GM12878 (cell line): Measurements from ENCODE around the gene TSPYL2. TPM values are rescaled to one million over a fixed set of nuclear protein-coding genes. Genes with fewer than 3 reads are reported as not detected.

Experiments used
- ATAC-seq: fragments of 200-7000 bp; cut with Tn5 transposase; 3 replicates; pipeline ENCODE4 v1.9.1; 2020; ENCODE audit warnings: mild to moderate bottlenecking, moderate library complexity
- BruUV-seq: library from RNA; stranded (reverse); fragments of 400-500 nt; replicated peaks from 2 replicates; lab custom pipeline; 2021; lab: Mats Ljungman, UMichigan
- CTCF ChIA-PET: fragments of 300-600 bp; sonication (Branson Sonifier 250); formaldehyde crosslinking; extraction: SDS; loops from one replicate; lab custom pipeline; 2021; ENCODE audit warnings: inconsistent platforms; lab: Yijun Ruan, JAX
- POLR2A ChIA-PET: fragments of 350-600 bp; formaldehyde crosslinking; extraction: SDS; loops from one replicate; lab custom pipeline; 2021; ENCODE audit warnings: inconsistent platforms; lab: Charles Lee
- RAD21 ChIA-PET: fragments of 300-600 bp; sonication (Branson Sonifier 250); formaldehyde crosslinking; loops from one replicate; lab custom pipeline; 2023; ENCODE audit warnings: antibody characterized with exemption; ENCODE audit not compliant: unreplicated experiment; lab: Charles Lee
- SMC1A ChIA-PET: fragments of 300-600 bp; sonication (Branson Sonifier 250); formaldehyde crosslinking; loops from one replicate; lab custom pipeline; 2023; ENCODE audit not compliant: unreplicated experiment, uncharacterized antibody; lab: Charles Lee
- DNase-seq: peaks from one replicate; pipeline ENCODE4 v3.0.0-alpha.2; 2011; ENCODE audit warnings: low read depth, low spot score
- FAIRE-seq: peaks from 3 replicates; lab custom pipeline; 2011; peaks lifted over from hg19 to GRCh38; lab: Jason Lieb, UNC
- H2AFZ ChIP-seq: 2 replicates; pipeline ENCODE4 v1.6.0; 2011; ENCODE audit warnings: low read depth, low read length, control low read depth; ENCODE audit not compliant: control insufficient read depth
- H3K27ac ChIP-seq: 2 replicates; pipeline ENCODE4 v1.5.1; 2011; ENCODE audit warnings: control low read depth; ENCODE audit not compliant: control insufficient read depth, insufficient read depth
- H3K27me3 ChIP-seq, 2 experiments: replicated peaks in 1 of 2; 2 replicates each; pipeline versions ENCODE4 v1.6.0 to v1.6.1; 2011; ENCODE audit warnings: low read length in 1 of 2; ENCODE audit not compliant: control insufficient read depth in 2 of 2, insufficient read depth in 2 of 2
- H3K36me3 ChIP-seq, 2 experiments: 2 replicates each; pipeline ENCODE4 v1.5.1; 2011; ENCODE audit warnings: low read length in 1 of 2; ENCODE audit not compliant: control insufficient read depth in 2 of 2, insufficient read depth in 2 of 2
- H3K4me1 ChIP-seq: 2 replicates; pipeline ENCODE4 v1.6.1; 2011; ENCODE audit warnings: mild to moderate bottlenecking, low read length, moderate library complexity, mixed read lengths; ENCODE audit not compliant: control insufficient read depth, insufficient read depth
- H3K4me2 ChIP-seq: 2 replicates; pipeline ENCODE4 v1.6.0; 2011; ENCODE audit warnings: control low read depth; ENCODE audit not compliant: control insufficient read depth, insufficient read depth
- H3K4me3 ChIP-seq: fragments of 200-600 bp; sonication (generic); 2 replicates; pipeline ENCODE4 v1.5.1; 2016
- H3K79me2 ChIP-seq: 2 replicates; pipeline ENCODE4 v1.6.0; 2011; ENCODE audit warnings: low read length; ENCODE audit not compliant: control insufficient read depth, insufficient read depth
- H3K9ac ChIP-seq: 2 replicates; pipeline ENCODE4 v1.8.0; 2011; ENCODE audit warnings: low read length, control low read depth, mixed read lengths; ENCODE audit not compliant: control insufficient read depth, insufficient read depth
- H3K9me3 ChIP-seq: replicated peaks from 3 replicates; pipeline ENCODE4 v1.5.1; 2011; ENCODE audit warnings: mild to moderate bottlenecking, low read length; ENCODE audit not compliant: control insufficient read depth, insufficient read depth
- H4K20me1 ChIP-seq: 2 replicates; pipeline ENCODE4 v1.6.0; 2011; ENCODE audit not compliant: control insufficient read depth, insufficient read depth
- ASH2L ChIP-seq: fragments of 300-600, 200-600 bp; sonication (generic); IDR thresholded peaks from 2 replicates; pipeline ENCODE4 v1.6.1; 2017; ENCODE audit warnings: low read depth, mild to moderate bottlenecking, borderline replicate concordance
- BHLHE40 ChIP-seq, 2 experiments: fragments of 450-650 bp in 1 of 2; IDR thresholded peaks; 2 replicates each; pipeline ENCODE4 v1.6.1; 2011 to 2017; ENCODE audit warnings: low read depth in 2 of 2, borderline replicate concordance in 1 of 2, improper control_type of control experiment in 1 of 2, low read length in 1 of 2, mild to moderate bottlenecking in 1 of 2
- CTCF ChIP-seq, 3 experiments: IDR thresholded peaks in 2 of 3; conservative IDR thresholded peaks in 1 of 3; 2 replicates each; pipeline ENCODE4 v1.5.1; 2011; ENCODE audit warnings: low read depth in 3 of 3, low read length in 3 of 3, mild to moderate bottlenecking in 3 of 3, control low read depth in 2 of 3, moderate library complexity in 2 of 3, inconsistent platforms in 1 of 3, mixed read lengths in 1 of 3; ENCODE audit not compliant: control insufficient read depth in 2 of 3, insufficient read depth in 1 of 3; ENCODE audit errors: extremely low read depth in 1 of 3
- EZH2 ChIP-seq: IDR thresholded peaks from 2 replicates; pipeline ENCODE4 v1.6.1; 2012; ENCODE audit warnings: low read depth, mild to moderate bottlenecking, control low read depth, inconsistent platforms, low read length, borderline replicate concordance; ENCODE audit not compliant: control insufficient read depth
- FOXM1 ChIP-seq: IDR thresholded peaks from 2 replicates; pipeline ENCODE4 v1.6.1; 2012; ENCODE audit warnings: low read depth, mild to moderate bottlenecking, inconsistent platforms, low read length, moderate library complexity
- MTA2 ChIP-seq: fragments of 450-650 bp; IDR thresholded peaks from 2 replicates; pipeline ENCODE4 v1.6.1; 2016; ENCODE audit warnings: low read depth, mild to moderate bottlenecking, moderate library complexity
- NKRF ChIP-seq: fragments of 450-650 bp; conservative IDR thresholded peaks from 2 replicates; pipeline ENCODE4 v1.6.1; 2017; ENCODE audit warnings: mild to moderate bottlenecking, moderate library complexity
- RAD21 ChIP-seq: IDR thresholded peaks from 2 replicates; pipeline ENCODE4 v1.6.1; 2011; ENCODE audit warnings: mild to moderate bottlenecking, low read depth, low read length, moderate library complexity; ENCODE audit not compliant: insufficient read depth
- RUNX3 ChIP-seq: IDR thresholded peaks from 2 replicates; pipeline ENCODE4 v1.6.1; 2012; ENCODE audit warnings: low read length, inconsistent platforms
- SMC3 ChIP-seq: IDR thresholded peaks from 2 replicates; pipeline ENCODE4 v1.6.1; 2011; ENCODE audit warnings: low read length, improper control_type of control experiment, borderline replicate concordance
- SREBF2 ChIP-seq: IDR thresholded peaks from 2 replicates; pipeline ENCODE4 v1.6.1; 2012; ENCODE audit warnings: mild to moderate bottlenecking, low read length
- SUZ12 ChIP-seq: fragments of 200-600 bp; sonication (generic); IDR thresholded peaks from one replicate; pipeline ENCODE4 v1.6.1; 2018; ENCODE audit warnings: antibody characterized with exemption, mild to moderate bottlenecking; ENCODE audit not compliant: unreplicated experiment
- USF1 ChIP-seq: IDR thresholded peaks from 2 replicates; pipeline ENCODE4 v1.6.1; 2011; ENCODE audit warnings: borderline replicate concordance, low read depth, mild to moderate bottlenecking, moderate library complexity, mixed read lengths, low read length; ENCODE audit not compliant: insufficient read depth; ENCODE audit errors: extremely low read length
- WGBS: methylation state at CpG from one replicate; pipeline ENCODE4 v1.1.6; 2016; ENCODE audit warnings: low lambda C conversion rate; ENCODE audit not compliant: insufficient replicate concordance, insufficient coverage; ENCODE audit errors: missing lambda C conversion rate; 5-methylcytosine and 5-hydroxymethylcytosine counted together
- in situ Hi-C: fragments of 300-500 bp; cut with MboI; formaldehyde crosslinking; loops from 9 replicates; pipeline ENCODE4 v1.14.3; 2018; ENCODE audit warnings: mixed read lengths
- intact Hi-C: fragments of 100-400 bp; cut with micrococcal nuclease; formaldehyde crosslinking; loops from one replicate; pipeline ENCODE4 v1.14.2; 2022; ENCODE audit not compliant: unreplicated experiment
- polyA plus RNA-seq, 11 experiments: library from polyadenylated mRNA; depleted of rRNA in 4 of 11; unstranded in 6 of 11; stranded (reverse) in 5 of 11; fragments of >200 nt; fragmentation: Nextera tagmentation in 4 of 11; fragmentation: Illumina TruSeq in 1 of 11; extraction: Ambion mirVana in 4 of 11; extraction: Trizol in 1 of 11; gene quantifications; 1 replicate in 1 of 11; 2 replicates in 10 of 11; pipeline versions ENCODE4 v1.2.1 to v1.2.3, GENCODE V29; 2011 to 2016; ENCODE audit warnings: inconsistent platforms in 2 of 11, missing spikeins in 2 of 11, low read depth in 1 of 11
- total RNA-seq, 4 experiments: library from RNA; depleted of rRNA in 3 of 4; stranded (reverse); fragments of >200 nt in 3 of 4; fragmentation: Illumina TruSeq in 1 of 4; extraction: Trizol in 1 of 4; gene quantifications; 2 replicates each; pipeline versions ENCODE4 v1.2.1 to v1.2.3, GENCODE V29; 2013 to 2021

Gene TSPYL2
- total and polyA plus RNA-seq, 10 of the 15 experiments (the other 5 are each of a cell fraction or from before 2014, with no cell fraction given), result 0.53 to 24.6 (median 14.5) TPM

GRCh38 chrX:53089224-53089842, 7.2 kb downstream of the TSPYL2 start:
- Histone ChIP-seq H3K9ac (no peak overlapping the region), H3K4me2 (peak overlapping the region; percentile 80), H3K4me3 (peak overlapping the region; percentile 32; the same call in 1 of the 2 replicates), H2AFZ (peak overlapping the region; percentile 24; the same call in 1 of the 2 replicates), H3K27ac (no peak overlapping the region), H3K27me3 (no peaks in the 10 kb centered on the region), H4K20me1 (no peaks in the 10 kb centered on the region), H3K4me1 (no peaks in the 10 kb centered on the region), H3K79me2 (peaks cover under 1% of the 10 kb centered on the region; the same call in 1 of the 2 replicates), H3K36me3 (peaks cover 0 to 5% of the 10 kb centered on the region in 2 experiments; a peak in 1 of 4 replicates), H3K9me3 (no peaks in the 10 kb centered on the region)
- intact Hi-C loops, result loop anchor here (1.0 kb wide), 1 partner anchor 18 kb away; no protein-coding TSS in a partner anchor
- ChIA-PET RAD21 (interaction anchor here (1.3 kb wide), 1 partner anchor 17 kb away, joined by 6 read pairs; no protein-coding TSS in a partner anchor), CTCF (interaction anchor here (0.6 to 3.7 kb wide), 4 partner anchors 18 to 536 kb away, joined by 3 to 33 read pairs (median 5); no protein-coding TSS in a partner anchor), SMC1A (interaction anchor here (0.7 to 1.0 kb wide), 2 partner anchors 17 to 89 kb away, joined by 3 to 5 read pairs; no protein-coding TSS in a partner anchor), POLR2A (no interaction called here)
- DNase-seq (no peak), FAIRE-seq (peak; percentile 78), ATAC-seq (peak; percentile 21; the same call in 1 of the 3 replicates)
- in situ Hi-C loops, result no loop called here
- TF ChIP-seq NKRF (no peak), RAD21 (peak; percentile 60), SREBF2 (no peak), FOXM1 (0 out of 2 replicates have a peak, but pooled peaks have one; percentile 27), SMC3 (peak; percentile 62; the same call in 1 of the 2 replicates), USF1 (no peak), SUZ12 (no peak), RUNX3 (0 out of 2 replicates have a peak, but pooled peaks have one; percentile 10), EZH2 (no peak), CTCF (IDR thresholded peaks at IDR 0.05 in 2 of 3, conservative IDR thresholded peaks at IDR 0.05 in 1 of 3; ENCODE audit: control insufficient read depth in 2 of 3, extremely low read depth in 1 of 3, insufficient read depth in 1 of 3, low read depth in 3 of 3, low read length in 3 of 3) (peak; percentile 76 to 90 (median 88)), MTA2 (no peak), ASH2L (no peak), BHLHE40 (IDR thresholded peaks at IDR 0.05; ENCODE audit: borderline replicate concordance in 1 of 2, low read depth in 2 of 2, low read length in 1 of 2) (no peak)
- no TSS peak for BruUV-seq
- 16% methylated on average over 11 of the region's 11 CpGs for WGBS
